Body of pancreas (tissue), 4 donors: ENCODE data around the gene ENDOU. TPM values are rescaled to one million over a fixed set of nuclear protein-coding genes. Genes with fewer than 3 reads are reported as not detected.
"Not testable (repeated sequence)": the region's sequence is repeated elsewhere in the genome, so short reads cannot be mapped to it uniquely, and the experiment has no call there.

Source experiments
- ATAC-seq: fragments of 150-250 bp; one replicate; pipeline ENCODE4 v1.9.1; 2016
- DNase-seq, 4 donors: peaks; one replicate each; pipeline ENCODE4 v3.0.0-alpha.2; 2019
- H3K27ac ChIP-seq, 4 donors: fragments of 200-600 bp; sonication (generic); 1 replicate in 3 of 4; 2 replicates in 1 of 4; pipeline versions ENCODE4 v1.5.1 to v1.6.1; 2016 to 2019; ENCODE audit warnings: mild to moderate bottlenecking in 1 of 4, mixed read lengths in 1 of 4, moderate library complexity in 1 of 4
- H3K27me3 ChIP-seq, 2 donors: fragments of 200-600 bp; sonication (generic); one replicate each; pipeline ENCODE4 v1.6.0; 2016; ENCODE audit warnings: mild to moderate bottlenecking in 1 of 2
- H3K36me3 ChIP-seq, 2 donors: fragments of 200-600 bp; sonication (generic); replicated peaks in 1 of 2; 2 replicates each; pipeline ENCODE4 v1.5.1; 2016; ENCODE audit warnings: low read depth in 2 of 2; ENCODE audit not compliant: insufficient read depth in 1 of 2
- H3K4me1 ChIP-seq: fragments of 200-600 bp; sonication (generic); one replicate; pipeline ENCODE4 v1.6.0; 2016
- H3K4me3 ChIP-seq, 2 donors: fragments of 200-600 bp; sonication (generic); 1 replicate in 1 of 2; 2 replicates in 1 of 2; pipeline ENCODE4 v1.5.1; 2016 to 2019
- H3K9me3 ChIP-seq, 3 donors: fragments of 200-600 bp; sonication (generic); 1 replicate in 2 of 3; 2 replicates in 1 of 3; pipeline ENCODE4 v1.5.1; 2016
- CTCF ChIP-seq, 7 experiments: fragments of 450-650 bp in 4 of 7; fragments of 200-600 bp in 3 of 7; sonication (generic) in 3 of 7; IDR thresholded peaks; one replicate each; pipeline ENCODE4 v1.5.1; 2016 to 2019; ENCODE audit warnings: antibody characterized with exemption in 7 of 7
- POLR2A ChIP-seq, 3 donors: fragments of 450-650 bp; IDR thresholded peaks; one replicate each; pipeline ENCODE4 v1.6.1; 2016; ENCODE audit warnings: antibody characterized with exemption in 3 of 3, mild to moderate bottlenecking in 2 of 3
- WGBS, 2 donors: methylation state at CpG; one replicate each; pipeline ENCODE4 v1.1.5; 2017; 5-methylcytosine and 5-hydroxymethylcytosine counted together
- intact Hi-C: fragments of 100-400 bp; cut with DNase I; formaldehyde crosslinking; loops from one replicate; pipeline ENCODE4 v1.15.1; 2023
- total RNA-seq, 2 donors: library from RNA; depleted of rRNA; stranded (reverse); fragments of >200 nt; gene quantifications; one replicate each; pipeline ENCODE4 v1.1.0, GENCODE V29; 2016

The ENDOU gene
- total RNA-seq, 2 donors from 2014 or later: not detected

GRCh38 chr12:47679785-47680184 lies 45.5 kb downstream of the ENDOU start:
- no peak for ATAC-seq
- DNase-seq: no peak
- 95 to 98% methylated on average over 2 of the region's 2 CpGs for WGBS, 2 donors
- Histone ChIP-seq H3K9me3 (no peaks in the 10 kb centered on the region), H3K4me3 (no peak overlapping the region), H3K4me1 (no peaks in the 10 kb centered on the region), H3K27ac (no peak overlapping the region), H3K27me3 (no peaks in the 10 kb centered on the region), H3K36me3 (peaks cover 0 to 2% of the 10 kb centered on the region in 2 donors)
- no peak for TF ChIP-seq CTCF (IDR thresholded peaks at IDR 0.05)
- TF ChIP-seq POLR2A (IDR thresholded peaks at IDR 0.05): no peak
- intact Hi-C loops: no loop called here

- intact Hi-C loops: no loop called here
- Histone ChIP-seq H3K27ac (no peak overlapping the region), H3K36me3 (peaks cover 2 to 10% of the 10 kb centered on the region in 2 donors), H3K9me3 (no peaks in the 10 kb centered on the region), H3K27me3 (no peaks in the 10 kb centered on the region), H3K4me1 (no peaks in the 10 kb centered on the region), H3K4me3 (no peak overlapping the region)
- TF ChIP-seq CTCF (IDR thresholded peaks at IDR 0.05): no peak
- TF ChIP-seq POLR2A (IDR thresholded peaks at IDR 0.05): no peak
- no peak for ATAC-seq
- WGBS, 2 donors: 93 to 98% methylated on average over 2 of the region's 2 CpGs
- no peak for DNase-seq
Observed at GRCh38 chr12:47672068-47672467, 53.2 kb downstream of the ENDOU start.

GRCh38 chr12:47667935-47668334 lies 57.4 kb downstream of the ENDOU start:
- H3K9me3 ChIP-seq, H3K27ac ChIP-seq, H3K4me3 ChIP-seq, H3K4me1 ChIP-seq, ATAC-seq, H3K27me3 ChIP-seq, intact Hi-C loops, DNase-seq: not testable (repeated sequence)
- 93 to 94% methylated on average over 6 of the region's 6 CpGs for WGBS, 2 donors
- peaks cover 13 to 20% of the 10 kb centered on the region in 2 donors for H3K36me3 ChIP-seq

Other genes starting within 250 kb of the ENDOU start
- gene RPAP3, start 19.5 kb downstream of the ENDOU start, total RNA-seq: 1 to 10 TPM; 6.0 to 6.9 TPM
- gene RAPGEF3, start 33.4 kb upstream of the ENDOU start, total RNA-seq: 10 to 100 TPM; 11.9 to 23.4 TPM
- 10 to 100 TPM; 12.7 to 22.1 TPM for gene SLC48A1, start 47.7 kb upstream of the ENDOU start, total RNA-seq
- 10 to 100 TPM; 26.2 to 26.7 TPM for gene HDAC7, start 94.4 kb upstream of the ENDOU start, total RNA-seq
- 1 to 10 TPM; 1.3 to 3.1 TPM for gene VDR, start 179.5 kb upstream of the ENDOU start, total RNA-seq
- gene TMEM106C, start 238.1 kb upstream of the ENDOU start, total RNA-seq: 10 to 100 TPM; 38.2 to 47.0 TPM